NCI-H510A (cell line): Measurements from ENCODE around the gene TRABD2B.

Experiments used
- DNase-seq: peaks from one replicate; lab custom pipeline; 2025; lab: John Stamatoyannopoulos, UW

TRABD2B gene

GRCh38 chr1:47935856-47936255 is 61.3 kb downstream of the TRABD2B start:
- DNase-seq = no peak

GRCh38 chr1:47935163-47935562 is 62.0 kb downstream of the TRABD2B start:
- DNase-seq = no peak

- DNase-seq = no peak
These were observed 62.9 kb downstream of the TRABD2B start for GRCh38 chr1:47934243-47934805.

- DNase-seq = no peak
These were observed 64.4 kb downstream of the TRABD2B start for GRCh38 chr1:47932743-47933142.

GRCh38 chr1:47931395-47931794 is 65.8 kb downstream of the TRABD2B start:
- DNase-seq = peak; percentile 35

- no peak for DNase-seq
These were observed 66.9 kb downstream of the TRABD2B start for GRCh38 chr1:47930210-47930840.

- DNase-seq = no peak
These were observed 70.0 kb downstream of the TRABD2B start for GRCh38 chr1:47927165-47927564.

- DNase-seq = no peak
These were observed 70.7 kb downstream of the TRABD2B start for GRCh38 chr1:47926461-47926999.

- no peak for DNase-seq
These were observed 72.7 kb downstream of the TRABD2B start for GRCh38 chr1:47924270-47925048.

GRCh38 chr1:47921935-47922415 is 75.2 kb downstream of the TRABD2B start:
- no peak for DNase-seq

GRCh38 chr1:47919113-47919833 is 77.9 kb downstream of the TRABD2B start:
- no peak for DNase-seq

- no peak for DNase-seq
These were observed 78.8 kb downstream of the TRABD2B start for GRCh38 chr1:47918257-47918867.

- no peak for DNase-seq
These were observed 79.5 kb downstream of the TRABD2B start for GRCh38 chr1:47917687-47918086.

- peak; percentile 58 for DNase-seq
These were observed 81.4 kb downstream of the TRABD2B start for GRCh38 chr1:47915677-47916353.

- no peak for DNase-seq
These were observed 82.1 kb downstream of the TRABD2B start for GRCh38 chr1:47914952-47915676.

GRCh38 chr1:47914218-47914938 is 82.8 kb downstream of the TRABD2B start:
- no peak for DNase-seq

GRCh38 chr1:47913225-47913823 is 83.9 kb downstream of the TRABD2B start:
- no peak for DNase-seq

- DNase-seq = no peak
These were observed 84.4 kb downstream of the TRABD2B start for GRCh38 chr1:47912756-47913155.

- DNase-seq = no peak
These were observed 85.3 kb downstream of the TRABD2B start for GRCh38 chr1:47911892-47912291.
